K562 (cell line): ENCODE measurements around the gene TCF3.

Source experiments
- CTCF ChIP-seq, 3 experiments: IDR thresholded peaks in 2 of 3; conservative IDR thresholded peaks in 1 of 3; 2 replicates each; pipeline ENCODE4 v1.5.1; 2011 to 2012; ENCODE audit warnings: low read length in 3 of 3, mild to moderate bottlenecking in 3 of 3, control low read depth in 2 of 3, improper control_type of control experiment in 1 of 3, inconsistent platforms in 1 of 3, low read depth in 1 of 3, mixed read lengths in 1 of 3, moderate library complexity in 1 of 3; ENCODE audit not compliant: insufficient read depth in 2 of 3
- FOSL1 ChIP-seq: fragments of 200-800 bp; sonication (Bioruptor generic); conservative IDR thresholded peaks from 2 replicates; pipeline ENCODE4 v1.6.1; 2016; ENCODE audit warnings: missing genetic modification characterization, missing compliant biosample characterization
- MAFF ChIP-seq: IDR thresholded peaks from 2 replicates; pipeline ENCODE4 v1.6.1; 2012; ENCODE audit warnings: low read length, improper control_type of control experiment
- PHF8 ChIP-seq: fragments of 200-600 bp; sonication (generic); IDR thresholded peaks from 2 replicates; pipeline ENCODE4 v1.6.1; 2012; ENCODE audit warnings: mixed run types, mild to moderate bottlenecking, inconsistent platforms, low read length, moderate library complexity, borderline replicate concordance
- POLR2AphosphoS5 ChIP-seq: IDR thresholded peaks from 2 replicates; pipeline ENCODE4 v1.6.1; 2011; ENCODE audit warnings: mild to moderate bottlenecking, low read depth, low read length, moderate library complexity; ENCODE audit not compliant: control insufficient read depth, insufficient read depth
- REST ChIP-seq, 2 experiments: fragments of 450-650 bp; formaldehyde crosslinking in 1 of 2; IDR thresholded peaks; 2 replicates each; pipeline versions ENCODE4 v1.4.0 to v1.6.1; 2014 to 2020; ENCODE audit warnings: mild to moderate bottlenecking in 2 of 2, borderline replicate concordance in 1 of 2, low read depth in 1 of 2
- ZBTB8A ChIP-seq: fragments of 450-650 bp; IDR thresholded peaks from 2 replicates; pipeline ENCODE4 v1.6.1; 2018; ENCODE audit warnings: mild to moderate bottlenecking, moderate library complexity; ENCODE audit not compliant: partially characterized antibody
- ZKSCAN8 ChIP-seq: fragments of 200-800 bp; sonication (Bioruptor generic); IDR thresholded peaks from 2 replicates; pipeline ENCODE4 v1.6.1; 2016; ENCODE audit warnings: missing genetic modification characterization, missing compliant biosample characterization
- ZNF274 ChIP-seq: IDR thresholded peaks from 2 replicates; pipeline ENCODE4 v1.6.1; 2011; ENCODE audit warnings: low read depth, mild to moderate bottlenecking, low read length, moderate library complexity, borderline replicate concordance
- TF ChIP-seq, protein P1 (sequence below), 2 experiments: fragments of 450-650 bp; IDR thresholded peaks; 2 replicates each; pipeline ENCODE4 v1.6.1; 2016; ENCODE audit warnings: mild to moderate bottlenecking in 2 of 2, borderline replicate concordance in 1 of 2, low read depth in 1 of 2, moderate library complexity in 1 of 2
- TF ChIP-seq, protein P2 (sequence below): sonication (generic); formaldehyde crosslinking; IDR thresholded peaks from 2 replicates; pipeline ENCODE4 v1.8.0; 2022; ENCODE audit warnings: mild to moderate bottlenecking, missing genetic modification reagents

- TF ChIP-seq, protein P1, sequence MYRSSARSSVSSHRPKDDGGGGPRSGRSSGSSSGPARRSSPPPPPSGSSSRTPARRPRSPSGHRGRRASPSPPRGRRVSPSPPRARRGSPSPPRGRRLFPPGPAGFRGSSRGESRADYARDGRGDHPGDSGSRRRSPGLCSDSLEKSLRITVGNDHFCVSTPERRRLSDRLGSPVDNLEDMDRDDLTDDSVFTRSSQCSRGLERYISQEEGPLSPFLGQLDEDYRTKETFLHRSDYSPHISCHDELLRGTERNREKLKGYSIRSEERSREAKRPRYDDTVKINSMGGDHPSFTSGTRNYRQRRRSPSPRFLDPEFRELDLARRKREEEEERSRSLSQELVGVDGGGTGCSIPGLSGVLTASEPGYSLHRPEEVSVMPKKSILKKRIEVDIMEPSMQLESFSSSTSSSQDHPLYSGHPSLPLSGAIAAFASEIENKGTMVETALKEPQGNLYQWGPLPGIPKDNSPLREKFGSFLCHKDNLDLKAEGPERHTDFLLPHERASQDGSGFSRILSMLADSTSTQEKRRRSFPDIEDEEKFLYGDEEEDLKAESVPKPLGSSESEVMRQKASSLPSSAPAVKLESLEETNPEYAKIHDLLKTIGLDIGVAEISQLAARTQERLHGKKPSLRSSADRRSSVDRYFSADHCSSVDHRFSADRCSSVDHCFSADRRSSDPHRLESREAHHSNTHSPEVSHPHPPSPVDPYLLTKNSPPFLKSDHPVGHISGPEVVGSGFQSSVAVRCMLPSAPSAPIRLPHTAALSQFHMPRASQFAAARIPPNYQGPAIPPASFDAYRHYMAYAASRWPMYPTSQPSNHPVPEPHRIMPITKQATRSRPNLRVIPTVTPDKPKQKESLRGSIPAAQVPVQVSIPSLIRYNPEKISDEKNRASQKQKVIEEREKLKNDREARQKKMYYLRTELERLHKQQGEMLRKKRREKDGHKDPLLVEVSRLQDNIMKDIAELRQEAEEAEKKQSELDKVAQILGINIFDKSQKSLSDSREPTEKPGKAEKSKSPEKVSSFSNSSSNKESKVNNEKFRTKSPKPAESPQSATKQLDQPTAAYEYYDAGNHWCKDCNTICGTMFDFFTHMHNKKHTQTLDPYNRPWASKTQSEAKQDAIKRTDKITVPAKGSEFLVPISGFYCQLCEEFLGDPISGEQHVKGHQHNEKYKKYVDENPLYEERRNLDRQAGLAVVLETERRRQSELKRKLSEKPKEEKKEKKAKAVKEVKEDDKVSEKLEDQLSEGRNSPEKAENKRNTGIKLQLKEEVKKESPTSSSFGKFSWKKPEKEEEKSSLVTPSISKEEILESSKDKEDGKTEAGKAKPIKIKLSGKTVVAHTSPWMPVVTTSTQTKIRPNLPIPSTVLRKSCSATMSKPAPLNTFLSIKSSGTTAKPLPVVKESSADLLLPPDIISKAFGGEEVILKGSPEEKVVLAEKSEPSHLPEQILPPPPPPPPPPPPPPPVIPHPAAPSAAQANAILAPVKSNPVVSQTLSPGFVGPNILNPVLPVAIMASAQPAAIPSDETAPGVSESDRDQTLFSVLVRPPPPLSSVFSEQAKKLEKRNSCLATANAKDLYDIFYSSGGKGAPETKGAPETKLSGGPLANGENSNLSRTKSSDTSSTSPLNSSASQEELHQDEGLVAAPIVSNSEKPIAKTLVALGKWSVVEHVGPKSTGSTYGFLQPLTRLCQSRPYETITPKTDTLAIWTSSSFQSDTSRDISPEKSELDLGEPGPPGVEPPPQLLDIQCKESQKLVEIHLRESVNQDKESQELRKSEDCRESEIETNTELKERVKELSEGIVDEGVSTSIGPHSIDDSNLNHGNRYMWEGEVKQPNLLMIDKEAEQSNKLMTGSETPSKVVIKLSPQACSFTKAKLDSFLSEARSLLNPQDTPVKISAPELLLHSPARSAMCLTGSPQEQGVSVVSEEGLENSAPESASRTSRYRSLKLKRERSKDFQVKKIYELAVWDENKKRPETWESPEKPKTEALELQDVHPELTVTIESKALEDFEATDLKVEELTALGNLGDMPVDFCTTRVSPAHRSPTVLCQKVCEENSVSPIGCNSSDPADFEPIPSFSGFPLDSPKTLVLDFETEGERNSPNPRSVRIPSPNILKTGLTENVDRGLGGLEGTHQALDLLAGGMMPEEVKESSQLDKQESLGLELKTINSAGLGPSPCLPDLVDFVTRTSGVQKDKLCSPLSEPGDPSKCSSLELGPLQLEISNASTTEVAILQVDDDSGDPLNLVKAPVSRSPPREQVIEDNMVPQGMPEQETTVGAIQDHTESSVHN (IDR thresholded peaks at IDR 0.05; ENCODE audit: borderline replicate concordance in 1 of 2, low read depth in 1 of 2): no peak
- no peak for TF ChIP-seq ZBTB8A
- no peak for TF ChIP-seq CTCF (IDR thresholded peaks at IDR 0.05 in 2 of 3, conservative IDR thresholded peaks at IDR 0.05 in 1 of 3; ENCODE audit: insufficient read depth in 2 of 3, low read depth in 1 of 3, low read length in 3 of 3)
- no peak for TF ChIP-seq POLR2AphosphoS5
- TF ChIP-seq FOSL1 (tag): no peak
- TF ChIP-seq, protein P2, sequence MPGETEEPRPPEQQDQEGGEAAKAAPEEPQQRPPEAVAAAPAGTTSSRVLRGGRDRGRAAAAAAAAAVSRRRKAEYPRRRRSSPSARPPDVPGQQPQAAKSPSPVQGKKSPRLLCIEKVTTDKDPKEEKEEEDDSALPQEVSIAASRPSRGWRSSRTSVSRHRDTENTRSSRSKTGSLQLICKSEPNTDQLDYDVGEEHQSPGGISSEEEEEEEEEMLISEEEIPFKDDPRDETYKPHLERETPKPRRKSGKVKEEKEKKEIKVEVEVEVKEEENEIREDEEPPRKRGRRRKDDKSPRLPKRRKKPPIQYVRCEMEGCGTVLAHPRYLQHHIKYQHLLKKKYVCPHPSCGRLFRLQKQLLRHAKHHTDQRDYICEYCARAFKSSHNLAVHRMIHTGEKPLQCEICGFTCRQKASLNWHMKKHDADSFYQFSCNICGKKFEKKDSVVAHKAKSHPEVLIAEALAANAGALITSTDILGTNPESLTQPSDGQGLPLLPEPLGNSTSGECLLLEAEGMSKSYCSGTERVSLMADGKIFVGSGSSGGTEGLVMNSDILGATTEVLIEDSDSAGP (CRISPR knock-in tag): no peak
- TF ChIP-seq ZNF274: no peak
- TF ChIP-seq MAFF: no peak
- TF ChIP-seq PHF8: no peak
- no peak for TF ChIP-seq ZKSCAN8 (CRISPR knock-in tag)
- TF ChIP-seq REST (IDR thresholded peaks at IDR 0.05; ENCODE audit: borderline replicate concordance): no peak
- TF ChIP-seq REST (CRISPR knock-in tag; IDR thresholded peaks at IDR 0.05; ENCODE audit: low read depth): no peak
Observed at GRCh38 chr19:1610579-1610978, 41.8 kb downstream of the TCF3 start.
